ENCODE measurements around the gene GGNBP2. TPM values are rescaled to one million over a fixed set of nuclear protein-coding genes. Genes with fewer than 3 reads are reported as not detected.
"Not testable (repeated sequence)": the region's sequence is repeated elsewhere in the genome, so short reads cannot be mapped to it uniquely, and the experiment has no call there.

GGNBP2 gene
- polyA plus RNA-seq, 6 donors from 2014 or later = 45.5 to 86.3 (median 61.3) TPM

- peak overlapping the region; percentile 89 to 97 (median 94) for H3K4me3 Mint-ChIP-seq
- peak in 1 of 2 donors; percentile 1 for ATAC-seq (ENCODE audit: low read depth in 2 of 2)
- DNase-seq = no peak
- H3K36me3 Mint-ChIP-seq = peaks cover 0 to 5% of the 10 kb centered on the region in 2 donors
- peaks cover 36 to 43% (median 42%) of the 10 kb centered on the region in 3 donors for H3K4me1 Mint-ChIP-seq
- no peaks in the 10 kb centered on the region for H3K9me3 Mint-ChIP-seq
- H3K27ac Mint-ChIP-seq = peak overlapping the region in 4 of 6 donors; percentile 27 to 92 (median 84)
- H3K27me3 Mint-ChIP-seq = no peaks in the 10 kb centered on the region
Measured at GRCh38 chr17:36602030-36602748, 57.5 kb downstream of the GGNBP2 start.

DNA sequence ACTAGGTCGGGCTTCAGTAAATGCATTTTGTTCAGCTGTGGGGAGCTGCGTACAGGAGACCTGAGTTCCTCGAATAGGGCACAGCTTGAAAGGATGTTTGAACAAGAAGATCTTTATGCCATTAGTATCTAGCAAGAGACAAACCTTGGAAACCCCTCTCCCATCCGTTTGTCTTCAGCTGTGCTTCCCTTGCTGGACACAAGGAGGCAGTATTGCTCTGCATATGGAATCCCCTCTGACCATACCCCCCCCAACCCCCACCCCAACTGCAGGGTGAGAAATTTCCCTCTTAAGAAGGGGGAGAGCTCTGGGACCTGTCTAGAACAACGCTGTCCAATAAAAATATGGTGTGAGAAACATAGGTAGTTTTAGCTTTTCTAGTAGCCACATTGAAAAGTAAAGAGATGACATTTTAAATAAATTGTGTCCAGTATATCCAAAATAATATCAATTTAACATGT, 58.2 kb downstream of the GGNBP2 start:
- Mint-ChIP-seq H3K27me3 (no peaks in the 10 kb centered on the region), H3K9me3 (no peaks in the 10 kb centered on the region), H3K4me3 (peak overlapping the region; percentile 89 to 97 (median 94)), H3K27ac (peak overlapping the region in 2 of 6 donors; percentile 69 to 90), H3K36me3 (peaks cover 4 to 5% of the 10 kb centered on the region in 2 donors), H3K4me1 (peaks cover 39 to 46% (median 45%) of the 10 kb centered on the region in 3 donors)
- ATAC-seq (ENCODE audit: low read depth in 2 of 2) (peak; percentile 41 to 46), DNase-seq (peak; percentile 63)

- Mint-ChIP-seq H3K27ac (peak overlapping the region in 2 of 6 donors; percentile 69 to 93), H3K4me1 (peaks cover 44 to 64% (median 60%) of the 10 kb centered on the region in 3 donors), H3K4me3 (peak overlapping the region in 2 of 8 donors; percentile 14 to 21)
- not testable (repeated sequence) for ATAC-seq (ENCODE audit: low read depth in 2 of 2); H3K36me3 Mint-ChIP-seq; H3K27me3 Mint-ChIP-seq; H3K9me3 Mint-ChIP-seq; DNase-seq
Measured at GRCh38 chr17:36605028-36605427, 60.3 kb downstream of the GGNBP2 start.

DNA sequence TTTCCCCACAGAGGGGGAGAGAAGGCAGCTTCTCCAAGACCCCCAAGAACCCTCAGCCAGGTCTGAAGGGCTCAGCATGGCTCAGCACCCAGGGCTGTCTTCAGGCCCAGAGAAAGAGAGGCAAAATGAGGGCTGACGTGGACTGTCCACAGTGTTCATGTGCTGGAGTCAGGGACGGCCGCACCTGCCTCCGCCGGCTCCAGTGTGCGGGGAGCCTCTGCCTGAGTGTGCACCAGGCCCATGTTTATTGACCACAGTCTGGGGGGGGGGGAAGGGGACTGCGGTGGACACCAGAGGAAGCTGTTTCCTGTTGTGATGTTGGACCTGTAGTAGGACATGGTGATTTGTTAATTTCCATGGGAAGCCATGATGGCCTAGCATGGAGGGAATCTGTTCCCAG, 63.6 kb downstream of the GGNBP2 start:
- Mint-ChIP-seq H3K27ac (peak overlapping the region in 2 of 6 donors; percentile 9 to 53), H3K27me3 (no peaks in the 10 kb centered on the region), H3K4me3 (no peak overlapping the region), H3K4me1 (peaks cover 25 to 45% (median 40%) of the 10 kb centered on the region in 3 donors), H3K9me3 (no peaks in the 10 kb centered on the region), H3K36me3 (peaks cover 5 to 6% of the 10 kb centered on the region in 2 donors)
- DNase-seq (no peak), ATAC-seq (ENCODE audit: low read depth in 2 of 2) (no peak)

- no peak for DNase-seq
- H3K4me3 Mint-ChIP-seq = no peak overlapping the region
Measured at GRCh38 chr17:36608794-36609497, 64.2 kb downstream of the GGNBP2 start.

DNA sequence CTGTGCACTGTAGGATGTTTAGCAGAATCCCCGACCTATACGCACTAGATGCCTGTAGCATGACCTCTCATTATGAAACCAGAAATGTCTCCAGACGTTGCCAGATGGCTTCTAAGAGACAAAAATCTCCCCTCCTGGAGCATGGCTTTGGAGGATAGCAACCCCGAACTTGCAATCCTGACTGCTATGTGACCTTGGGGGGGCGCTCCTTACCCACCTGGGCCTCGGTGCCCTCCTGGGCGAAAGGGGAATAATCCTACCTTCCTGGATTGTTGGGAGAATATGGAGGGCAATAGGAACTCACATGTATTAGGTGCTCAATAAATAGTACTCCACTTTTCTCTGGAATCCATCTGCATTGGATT, 64.8 kb downstream of the GGNBP2 start:
- peak overlapping the region in 1 of 6 donors; percentile 44 for H3K27ac Mint-ChIP-seq
- H3K4me3 Mint-ChIP-seq = no peak overlapping the region
- peaks cover 5 to 6% of the 10 kb centered on the region in 2 donors for H3K36me3 Mint-ChIP-seq
- no peaks in the 10 kb centered on the region for H3K9me3 Mint-ChIP-seq
- no peaks in the 10 kb centered on the region for H3K27me3 Mint-ChIP-seq
- H3K4me1 Mint-ChIP-seq = peaks cover 19 to 41% (median 34%) of the 10 kb centered on the region in 3 donors
- DNase-seq (no peak), ATAC-seq (ENCODE audit: low read depth in 2 of 2) (no peak)

More at GRCh38 chr17:36608794-36609497, 64.2 kb downstream of the GGNBP2 start:
- Mint-ChIP-seq H3K4me1 (peaks cover 24 to 46% (median 39%) of the 10 kb centered on the region in 3 donors), H3K27me3 (no peaks in the 10 kb centered on the region), H3K36me3 (peaks cover 5 to 6% of the 10 kb centered on the region in 2 donors), H3K9me3 (no peaks in the 10 kb centered on the region), H3K27ac (no peak overlapping the region)
- peak; percentile 61 to 67 for ATAC-seq (ENCODE audit: low read depth in 2 of 2)

DNA sequence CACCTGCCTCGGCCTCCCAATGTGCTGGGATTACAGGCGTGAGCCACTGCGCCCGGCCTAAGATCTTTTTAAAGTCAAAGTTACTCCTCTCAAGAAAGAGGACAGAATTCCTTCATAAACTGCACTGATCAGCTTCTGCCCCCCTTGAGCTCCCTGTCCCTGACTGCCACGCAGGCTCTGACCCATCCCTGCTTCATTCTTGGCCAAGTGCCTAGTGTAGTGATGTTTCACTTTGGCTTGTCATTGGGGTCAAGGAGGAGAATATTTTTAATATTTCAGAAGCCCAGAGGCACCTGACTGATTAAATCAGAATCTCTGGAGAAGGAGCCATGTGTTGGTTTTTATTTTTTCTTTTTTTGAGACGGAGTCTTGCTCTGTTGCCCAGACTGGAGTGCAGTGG, 65.8 kb downstream of the GGNBP2 start:
- Mint-ChIP-seq H3K9me3 (no peaks in the 10 kb centered on the region), H3K27me3 (no peaks in the 10 kb centered on the region), H3K4me1 (peaks cover 16 to 36% (median 26%) of the 10 kb centered on the region in 3 donors), H3K27ac (no peak overlapping the region), H3K36me3 (peaks cover 1 to 6% of the 10 kb centered on the region in 2 donors), H3K4me3 (no peak overlapping the region)
- DNase-seq = no peak
- ATAC-seq (ENCODE audit: low read depth in 2 of 2) = no peak

- DNase-seq = no peak
- no peak for ATAC-seq (ENCODE audit: low read depth in 2 of 2)
- H3K9me3 Mint-ChIP-seq = no peaks in the 10 kb centered on the region
- peaks cover 8 to 27% (median 18%) of the 10 kb centered on the region in 3 donors for H3K4me1 Mint-ChIP-seq
- no peaks in the 10 kb centered on the region for H3K27me3 Mint-ChIP-seq
- H3K27ac Mint-ChIP-seq = peak overlapping the region in 1 of 6 donors; percentile 59
- H3K4me3 Mint-ChIP-seq = no peak overlapping the region
- peaks cover 0 to 6% of the 10 kb centered on the region in 2 donors for H3K36me3 Mint-ChIP-seq
Measured at GRCh38 chr17:36611345-36612072, 66.8 kb downstream of the GGNBP2 start.

- no peak overlapping the region for H3K4me3 Mint-ChIP-seq
- no peaks in the 10 kb centered on the region for H3K27me3 Mint-ChIP-seq
- no peaks in the 10 kb centered on the region for H3K9me3 Mint-ChIP-seq
- ATAC-seq (ENCODE audit: low read depth in 2 of 2) (no peak), DNase-seq (no peak)
- H3K4me1 Mint-ChIP-seq = peaks cover 8 to 27% (median 18%) of the 10 kb centered on the region in 3 donors
- peaks cover 0 to 6% of the 10 kb centered on the region in 2 donors for H3K36me3 Mint-ChIP-seq
- peak overlapping the region in 2 of 6 donors; percentile 34 to 56 for H3K27ac Mint-ChIP-seq
Measured at GRCh38 chr17:36612323-36612722, 67.6 kb downstream of the GGNBP2 start.

DNA sequence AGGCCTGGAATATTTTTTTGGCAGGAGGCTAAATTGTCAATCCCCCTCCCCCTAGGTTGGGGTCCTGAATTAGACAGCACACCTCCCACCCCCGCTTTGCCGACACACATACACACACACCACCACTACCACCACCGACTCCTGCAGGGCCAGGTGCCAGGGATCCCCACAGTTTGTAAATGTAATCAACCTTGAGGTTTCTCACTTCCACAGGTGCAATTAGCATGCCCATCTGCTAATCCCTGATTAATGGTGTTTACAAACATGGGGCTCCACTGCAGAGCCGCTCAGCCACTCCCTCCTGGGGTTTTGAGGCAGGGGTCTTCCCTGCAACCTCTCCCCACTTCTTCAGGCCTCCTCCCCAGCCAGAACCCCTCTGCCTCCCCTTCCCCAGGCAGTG, 68.4 kb downstream of the GGNBP2 start:
- Mint-ChIP-seq H3K9me3 (no peaks in the 10 kb centered on the region), H3K36me3 (peaks cover 0 to under 1% of the 10 kb centered on the region in 2 donors), H3K27me3 (peaks cover 0 to 8% (median 0%) of the 10 kb centered on the region in 3 donors), H3K27ac (no peak overlapping the region), H3K4me3 (no peak overlapping the region), H3K4me1 (peaks cover 3 to 21% (median 15%) of the 10 kb centered on the region in 3 donors)
- DNase-seq (no peak), ATAC-seq (ENCODE audit: low read depth in 2 of 2) (no peak)

GRCh38 chr17:36614081-36614480, 69.4 kb downstream of the GGNBP2 start:
- Mint-ChIP-seq H3K27me3 (peaks cover 0 to 9% (median 0%) of the 10 kb centered on the region in 3 donors), H3K27ac (peak overlapping the region in 1 of 6 donors; percentile 44), H3K4me1 (peaks cover 0 to 12% (median 6%) of the 10 kb centered on the region in 3 donors), H3K4me3 (no peak overlapping the region), H3K9me3 (no peaks in the 10 kb centered on the region), H3K36me3 (no peaks in the 10 kb centered on the region)
- ATAC-seq (ENCODE audit: low read depth in 2 of 2) (no peak), DNase-seq (no peak)

- peaks cover 0 to 9% (median 0%) of the 10 kb centered on the region in 3 donors for H3K27me3 Mint-ChIP-seq
- ATAC-seq (ENCODE audit: low read depth in 2 of 2) (no peak), DNase-seq (no peak)
- H3K9me3 Mint-ChIP-seq = no peaks in the 10 kb centered on the region
- no peaks in the 10 kb centered on the region for H3K36me3 Mint-ChIP-seq
- H3K4me1 Mint-ChIP-seq = peaks cover 0 to 5% (median 1%) of the 10 kb centered on the region in 3 donors
- H3K4me3 Mint-ChIP-seq = no peak overlapping the region
- no peak overlapping the region for H3K27ac Mint-ChIP-seq
Measured at GRCh38 chr17:36614933-36615332, 70.2 kb downstream of the GGNBP2 start.
